Mesothelial cell of epicardium (in vitro differentiated cells): ENCODE measurements around the gene OR2AG1. TPM values are rescaled to one million over a fixed set of nuclear protein-coding genes. Genes with fewer than 3 reads are reported as not detected.

Source experiments
- DNase-seq, 2 experiments: peaks; one replicate each; pipeline ENCODE4 v3.0.0; 2021; ENCODE audit warnings: low spot score in 2 of 2; ENCODE audit not compliant: unreplicated experiment in 2 of 2
- H3K27ac Mint-ChIP-seq: 2 replicates; pipeline ENCODE4 v1.8.0; 2021; ENCODE audit warnings: mixed read lengths
- H3K27me3 Mint-ChIP-seq: 2 replicates; pipeline ENCODE4 v1.8.0; 2021; ENCODE audit warnings: low read depth, mixed read lengths
- H3K36me3 Mint-ChIP-seq: 2 replicates; pipeline ENCODE4 v1.8.0; 2021; ENCODE audit warnings: mixed read lengths
- H3K4me1 Mint-ChIP-seq: 2 replicates; pipeline ENCODE4 v1.8.0; 2021; ENCODE audit warnings: mixed read lengths
- H3K4me3 Mint-ChIP-seq: 2 replicates; pipeline ENCODE4 v1.8.0; 2021; ENCODE audit warnings: mild to moderate bottlenecking, moderate library complexity, mixed read lengths
- H3K9me3 Mint-ChIP-seq: 2 replicates; pipeline ENCODE4 v1.8.0; 2021; ENCODE audit warnings: mixed read lengths
- CTCF ChIP-seq: fragments of 200-600 bp; sonication (generic); IDR thresholded peaks from one replicate; pipeline ENCODE4 v1.5.0; 2021; ENCODE audit warnings: antibody characterized with exemption; ENCODE audit not compliant: unreplicated experiment
- total RNA-seq: library from RNA; stranded (reverse); gene quantifications from 3 replicates; pipeline ENCODE4 v1.2.1, GENCODE V29; 2021

OR2AG1 gene
- total RNA-seq, 1 donor from 2014 or later, result not detected

DNA sequence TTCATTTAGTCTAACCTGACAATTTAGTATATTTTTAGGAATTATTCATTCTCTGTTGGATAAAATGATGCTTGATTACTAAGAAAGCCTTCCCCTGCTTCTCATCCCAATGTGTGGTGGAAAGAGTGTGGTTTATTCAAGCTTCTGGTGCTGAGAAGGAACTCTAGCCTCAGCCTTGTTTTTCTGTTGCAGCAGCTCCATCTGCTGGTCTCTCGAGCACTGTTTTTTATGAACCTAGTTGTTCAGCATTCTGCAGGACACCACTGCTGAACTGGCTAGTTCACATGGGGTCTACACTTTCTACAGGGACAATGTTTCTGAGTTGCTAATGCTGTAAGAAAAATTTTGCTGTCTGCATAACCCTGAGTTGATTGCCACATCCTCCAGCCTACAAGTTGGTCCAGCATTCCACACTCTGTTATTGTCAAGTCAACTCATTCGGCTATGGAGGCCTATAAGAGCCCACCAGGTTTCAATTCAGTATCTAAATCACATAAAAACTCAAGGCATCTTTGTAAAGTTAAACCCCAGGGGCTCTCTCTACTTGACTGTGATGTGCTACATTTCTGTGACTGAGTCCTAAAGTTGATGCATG, 25.4 kb upstream of the OR2AG1 start:
- no peak for TF ChIP-seq CTCF
- H3K9me3 Mint-ChIP-seq, result peaks cover 5% of the 10 kb centered on the region
- H3K27ac Mint-ChIP-seq, result no peak overlapping the region
- no peaks in the 10 kb centered on the region for H3K27me3 Mint-ChIP-seq
- DNase-seq, result no peak
- H3K4me1 Mint-ChIP-seq, result no peaks in the 10 kb centered on the region
- H3K36me3 Mint-ChIP-seq, result no peaks in the 10 kb centered on the region
- H3K4me3 Mint-ChIP-seq, result no peak overlapping the region

DNA sequence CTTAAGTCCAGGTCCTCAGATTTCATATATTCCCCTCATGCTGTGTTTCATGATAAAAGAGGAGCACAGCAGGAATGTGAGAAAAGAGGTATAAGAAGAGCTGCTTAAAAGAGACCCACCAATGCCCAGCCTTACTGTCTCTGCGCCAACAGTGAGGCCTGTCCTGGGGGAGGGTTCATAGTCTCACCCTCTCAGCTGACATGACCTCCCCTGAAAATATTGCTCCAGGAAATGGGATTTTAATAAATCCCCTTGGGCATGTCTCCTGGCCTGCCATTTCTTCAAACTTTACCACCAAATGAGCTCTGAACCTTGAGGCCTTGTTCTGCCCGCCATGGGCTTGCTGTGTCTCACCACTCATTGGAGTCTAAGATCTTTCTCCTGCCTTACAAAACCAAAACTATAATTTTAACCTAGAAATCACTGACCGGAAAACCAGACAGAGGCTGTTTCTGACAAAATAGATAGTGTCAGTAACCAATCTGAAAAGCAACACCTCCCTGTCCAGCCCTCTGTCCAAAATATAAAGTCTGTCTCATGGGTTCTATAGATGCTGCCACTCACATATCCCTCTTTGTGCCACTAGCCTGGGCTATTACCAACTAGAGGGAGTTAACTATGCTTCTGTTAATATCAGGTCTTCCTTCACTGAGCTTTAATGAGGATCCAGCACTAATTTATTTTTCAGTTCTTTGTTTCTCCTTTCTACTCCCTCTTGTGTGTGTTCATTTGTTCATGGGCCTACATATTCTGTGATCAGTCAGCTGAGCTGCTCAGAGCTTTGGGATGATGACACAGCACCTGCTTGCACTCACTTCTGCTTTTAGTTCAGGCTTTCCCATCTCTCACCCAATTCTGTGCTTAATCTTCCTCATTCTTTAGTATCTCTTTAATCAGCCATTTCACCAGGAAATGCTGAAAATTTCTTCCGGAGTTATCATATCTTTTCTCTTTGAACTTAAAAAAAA, 10.6 kb upstream of the OR2AG1 start, which contains the start of gene OR2AG2:
OR2AG2 (minus strand) TSS at position 51 of the 968 bp plus-strand sequence. CDS start 3,019 bp downstream, outside the sequence.
- H3K27ac Mint-ChIP-seq, result no peak within 1 kb of the TSS
- no peak within 1 kb of the TSS for H3K4me3 Mint-ChIP-seq
- H3K9me3 Mint-ChIP-seq, result no peaks in the 10 kb centered on the region
- no peaks in the 10 kb centered on the region for H3K4me1 Mint-ChIP-seq
- DNase-seq, result no peak
- no peak for TF ChIP-seq CTCF
- H3K36me3 Mint-ChIP-seq, result no peaks in the 10 kb centered on the region
- H3K27me3 Mint-ChIP-seq, result peaks cover 4% of the 10 kb centered on the region

DNA sequence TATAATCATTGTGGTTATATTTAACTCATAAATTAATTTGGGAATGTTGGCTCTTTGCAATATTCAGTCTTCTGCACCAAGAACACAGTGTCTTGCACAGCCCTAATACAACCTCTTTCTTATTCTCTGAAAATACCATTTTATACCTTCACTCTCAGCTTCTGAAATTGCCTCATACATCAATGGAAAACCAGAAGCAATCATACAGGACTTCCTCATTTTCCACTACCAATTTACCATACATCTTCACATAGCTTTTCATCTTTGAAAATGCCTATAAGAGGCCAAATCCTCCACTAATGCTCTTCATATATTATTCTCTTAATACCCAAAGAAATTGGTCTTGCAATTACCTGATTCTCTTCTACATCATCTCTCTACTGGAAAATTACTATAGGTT, 4.3 kb upstream of the OR2AG1 start:
- Mint-ChIP-seq H3K4me1 (no peaks in the 10 kb centered on the region), H3K9me3 (no peaks in the 10 kb centered on the region), H3K4me3 (no peak overlapping the region), H3K27me3 (peaks cover 4% of the 10 kb centered on the region), H3K36me3 (no peaks in the 10 kb centered on the region), H3K27ac (no peak overlapping the region)
- no peak for DNase-seq
- TF ChIP-seq CTCF, result no peak

DNA sequence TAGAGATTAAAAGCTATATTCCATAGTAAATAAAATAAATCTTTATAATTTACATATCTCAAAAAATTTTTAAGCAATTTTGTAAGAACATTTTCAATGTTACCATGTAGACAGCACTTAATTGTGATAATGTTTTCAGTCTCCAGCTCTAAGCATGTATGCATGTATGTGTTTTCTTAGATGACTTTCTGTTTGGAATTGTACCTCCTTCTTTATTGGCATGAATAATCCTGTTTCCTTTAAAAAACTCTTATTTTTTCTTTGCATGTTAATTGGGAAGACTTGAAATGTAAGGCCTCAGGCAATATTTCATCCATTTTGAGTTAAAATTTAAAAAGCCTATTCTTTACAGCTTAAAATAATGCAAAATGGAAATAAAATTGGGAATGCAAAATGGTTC, 2.0 kb upstream of the OR2AG1 start:
- Mint-ChIP-seq H3K36me3 (no peaks in the 10 kb centered on the region), H3K4me3 (no peak overlapping the region), H3K9me3 (no peaks in the 10 kb centered on the region), H3K27me3 (peaks cover 3% of the 10 kb centered on the region), H3K4me1 (no peaks in the 10 kb centered on the region), H3K27ac (no peak overlapping the region)
- TF ChIP-seq CTCF, result no peak
- no peak for DNase-seq

DNA sequence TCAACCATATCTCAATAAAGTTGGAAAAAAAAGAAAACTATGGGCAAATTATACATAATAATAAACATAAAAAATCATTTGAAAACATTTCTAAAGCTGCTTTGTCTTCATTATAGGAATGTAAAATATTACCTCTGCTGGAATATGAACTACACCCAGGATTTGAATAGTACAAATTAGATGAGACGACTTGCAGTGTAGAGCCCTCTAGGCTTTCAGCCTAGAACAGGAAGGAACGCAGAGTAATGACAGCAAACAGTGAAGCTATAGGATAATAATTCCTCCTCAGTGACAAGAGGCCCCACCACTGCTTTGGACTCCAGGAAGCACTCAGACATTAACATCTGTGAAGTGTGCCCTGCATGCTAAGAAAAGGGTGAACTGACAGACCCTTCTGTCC, 7.7 kb downstream of the OR2AG1 start:
- TF ChIP-seq CTCF, result no peak
- DNase-seq, result no peak

More for the DNA sequence above, 7.7 kb downstream of the OR2AG1 start:
- Mint-ChIP-seq H3K27me3 (peaks cover 3% of the 10 kb centered on the region), H3K4me3 (no peak overlapping the region), H3K27ac (no peak overlapping the region), H3K4me1 (no peaks in the 10 kb centered on the region), H3K36me3 (no peaks in the 10 kb centered on the region), H3K9me3 (no peaks in the 10 kb centered on the region)
